HG03097 (cell line): Measurements from ENCODE around the gene PTCSC3.

Experiments used
- ATAC-seq: cut with Tn5 transposase; IDR thresholded peaks from one replicate; pipeline ENCODE4 v1.9.1; 2021; ENCODE audit not compliant: unreplicated experiment, low FRiP score

The PTCSC3 gene

GRCh38 chr14:36176524-36176923, at the start of gene PTCSC3:
PTCSC3 (minus strand) TSS chr14:36176722.
- no peak for ATAC-seq

GRCh38 chr14:36226164-36226563, 49.6 kb upstream of the PTCSC3 start:
- no peak for ATAC-seq

- no peak for ATAC-seq
Observed at GRCh38 chr14:36224176-36224575, 47.7 kb upstream of the PTCSC3 start.

GRCh38 chr14:36223558-36223957, 47.0 kb upstream of the PTCSC3 start:
- ATAC-seq, result no peak

- no peak for ATAC-seq
Observed at GRCh38 chr14:36222952-36223468, 46.5 kb upstream of the PTCSC3 start.

- no peak for ATAC-seq
Observed at GRCh38 chr14:36222337-36222736, 45.8 kb upstream of the PTCSC3 start.

GRCh38 chr14:36221112-36221511, 44.6 kb upstream of the PTCSC3 start:
- ATAC-seq, result no peak

- ATAC-seq, result no peak
Observed at GRCh38 chr14:36217732-36218131, 41.2 kb upstream of the PTCSC3 start.

- ATAC-seq, result no peak
Observed at GRCh38 chr14:36217027-36217426, 40.5 kb upstream of the PTCSC3 start.

GRCh38 chr14:36215217-36215598, 38.7 kb upstream of the PTCSC3 start:
- ATAC-seq, result no peak

GRCh38 chr14:36214476-36215216, 38.1 kb upstream of the PTCSC3 start:
- no peak for ATAC-seq

- ATAC-seq, result no peak
Observed at GRCh38 chr14:36212987-36213386, 36.5 kb upstream of the PTCSC3 start.

GRCh38 chr14:36212577-36212976, 36.1 kb upstream of the PTCSC3 start:
- no peak for ATAC-seq

- ATAC-seq, result no peak
Observed at GRCh38 chr14:36208690-36209278, 32.3 kb upstream of the PTCSC3 start.

GRCh38 chr14:36207500-36207899, 31.0 kb upstream of the PTCSC3 start:
- ATAC-seq, result no peak

GRCh38 chr14:36204461-36205073, 28.0 kb upstream of the PTCSC3 start:
- ATAC-seq, result no peak

GRCh38 chr14:36198378-36198777, 21.9 kb upstream of the PTCSC3 start:
- no peak for ATAC-seq

GRCh38 chr14:36194663-36195062, 18.1 kb upstream of the PTCSC3 start:
- ATAC-seq, result no peak

- ATAC-seq, result no peak
Observed at GRCh38 chr14:36192530-36192929, 16.0 kb upstream of the PTCSC3 start.

- ATAC-seq, result no peak
Observed at GRCh38 chr14:36183402-36183801, 6.9 kb upstream of the PTCSC3 start.

GRCh38 chr14:36181417-36181816, 4.9 kb upstream of the PTCSC3 start:
- no peak for ATAC-seq

GRCh38 chr14:36177489-36177888, 967 bp upstream of the PTCSC3 start:
- ATAC-seq, result no peak
